Measurements from ENCODE around the gene EMC7.

EMC7 gene

GRCh38 chr15:34038023-34038870 lies 63.4 kb downstream of the EMC7 start:
- DNase-seq (ENCODE audit: low read depth) = peak; percentile 28
